Measurements from ENCODE around the gene SRSF8.

SRSF8 gene

GRCh38 chr11:95082576-95083001, 15.9 kb downstream of the SRSF8 start:
- Histone ChIP-seq H2AFZ (ENCODE audit: low read depth) (no peak overlapping the region), H3K36me3 (ENCODE audit: insufficient read depth) (no peaks in the 10 kb centered on the region), H3K79me2 (ENCODE audit: insufficient read depth, low read depth) (no peaks in the 10 kb centered on the region), H3K4me1 (ENCODE audit: low read depth, poor library complexity, severe bottlenecking) (peaks cover 5% of the 10 kb centered on the region), H3K4me3 (IDR thresholded peaks at IDR 0.05; ENCODE audit: insufficient read depth, low read depth, low read length) (no peak overlapping the region), H3K9ac (no peak overlapping the region), H3K27me3 (ENCODE audit: insufficient read depth, low read depth) (no peaks in the 10 kb centered on the region), H4K20me1 (ENCODE audit: insufficient read depth) (no peaks in the 10 kb centered on the region), H3K4me2 (no peak overlapping the region), H3K27ac (no peak overlapping the region)
- no peak for TF ChIP-seq CTCF (conservative IDR thresholded peaks at IDR 0.05; ENCODE audit: low read depth, low read length)

GRCh38 chr11:95084509-95084908, 17.8 kb downstream of the SRSF8 start:
- Histone ChIP-seq H3K79me2 (ENCODE audit: insufficient read depth, low read depth) (no peaks in the 10 kb centered on the region), H3K4me3 (IDR thresholded peaks at IDR 0.05; ENCODE audit: insufficient read depth, low read depth, low read length) (no peak overlapping the region), H3K36me3 (ENCODE audit: insufficient read depth) (no peaks in the 10 kb centered on the region), H3K9ac (no peak overlapping the region), H2AFZ (ENCODE audit: low read depth) (no peak overlapping the region), H3K4me1 (ENCODE audit: low read depth, poor library complexity, severe bottlenecking) (peaks cover 8% of the 10 kb centered on the region), H3K4me2 (no peak overlapping the region), H3K27me3 (ENCODE audit: insufficient read depth, low read depth) (no peaks in the 10 kb centered on the region), H4K20me1 (ENCODE audit: insufficient read depth) (no peaks in the 10 kb centered on the region), H3K27ac (no peak overlapping the region)
- no peak for TF ChIP-seq CTCF (conservative IDR thresholded peaks at IDR 0.05; ENCODE audit: low read depth, low read length)

- H3K4me2 ChIP-seq = no peak overlapping the region
- no peak overlapping the region for H3K9ac ChIP-seq
- no peak overlapping the region for H3K27ac ChIP-seq
- no peaks in the 10 kb centered on the region for H4K20me1 ChIP-seq (ENCODE audit: insufficient read depth)
- no peaks in the 10 kb centered on the region for H3K36me3 ChIP-seq (ENCODE audit: insufficient read depth)
- no peaks in the 10 kb centered on the region for H3K79me2 ChIP-seq (ENCODE audit: insufficient read depth, low read depth)
- H2AFZ ChIP-seq (ENCODE audit: low read depth) = no peak overlapping the region
- no peak overlapping the region for H3K4me3 ChIP-seq (IDR thresholded peaks at IDR 0.05; ENCODE audit: insufficient read depth, low read depth, low read length)
- no peak for TF ChIP-seq CTCF (conservative IDR thresholded peaks at IDR 0.05; ENCODE audit: low read depth, low read length)
- no peaks in the 10 kb centered on the region for H3K27me3 ChIP-seq (ENCODE audit: insufficient read depth, low read depth)
- H3K4me1 ChIP-seq (ENCODE audit: low read depth, poor library complexity, severe bottlenecking) = peaks cover 8% of the 10 kb centered on the region
These were observed 18.5 kb downstream of the SRSF8 start for GRCh38 chr11:95085117-95085816.

- Histone ChIP-seq H3K79me2 (ENCODE audit: insufficient read depth, low read depth) (no peaks in the 10 kb centered on the region), H3K4me1 (ENCODE audit: low read depth, poor library complexity, severe bottlenecking) (peaks cover 12% of the 10 kb centered on the region), H2AFZ (ENCODE audit: low read depth) (no peak overlapping the region), H3K4me2 (no peak overlapping the region), H3K27ac (no peak overlapping the region), H3K9ac (no peak overlapping the region), H4K20me1 (ENCODE audit: insufficient read depth) (no peaks in the 10 kb centered on the region), H3K36me3 (ENCODE audit: insufficient read depth) (no peaks in the 10 kb centered on the region), H3K27me3 (ENCODE audit: insufficient read depth, low read depth) (no peaks in the 10 kb centered on the region), H3K4me3 (IDR thresholded peaks at IDR 0.05; ENCODE audit: insufficient read depth, low read depth, low read length) (no peak overlapping the region)
- no peak for TF ChIP-seq CTCF (conservative IDR thresholded peaks at IDR 0.05; ENCODE audit: low read depth, low read length)
These were observed 19.4 kb downstream of the SRSF8 start for GRCh38 chr11:95086151-95086550.
